Islet precursor cell (in vitro differentiated cells): ENCODE measurements around the gene PTEN.

ENCODE experiments used
- DNase-seq: peaks from one replicate; pipeline ENCODE4 v3.0.0-alpha.2; 2018

PTEN gene

GRCh38 chr10:87925570-87925969 is 62.1 kb downstream of the PTEN start:
- no peak for DNase-seq

DNA sequence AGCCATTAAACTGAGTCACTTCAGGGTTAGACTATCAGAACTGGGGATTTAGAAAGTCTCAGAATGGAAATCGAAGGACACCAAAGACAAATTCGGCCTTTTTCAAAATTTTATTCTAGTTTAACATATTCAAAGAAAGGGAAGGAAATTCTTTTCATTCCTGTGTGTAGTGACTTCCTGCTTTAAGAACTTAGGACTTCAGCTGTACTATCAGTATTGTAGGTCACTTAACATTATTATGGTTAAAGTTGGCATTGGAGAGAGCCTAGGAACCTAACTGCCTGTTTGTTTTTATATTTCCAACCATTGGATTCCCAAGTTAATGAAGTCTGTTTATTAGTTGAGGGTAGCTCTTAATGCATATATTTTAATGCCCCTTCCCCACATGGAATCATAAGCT is 63.7 kb downstream of the PTEN start:
- no peak for DNase-seq

GRCh38 chr10:87928996-87929395 is 65.6 kb downstream of the PTEN start:
- no peak for DNase-seq

DNA sequence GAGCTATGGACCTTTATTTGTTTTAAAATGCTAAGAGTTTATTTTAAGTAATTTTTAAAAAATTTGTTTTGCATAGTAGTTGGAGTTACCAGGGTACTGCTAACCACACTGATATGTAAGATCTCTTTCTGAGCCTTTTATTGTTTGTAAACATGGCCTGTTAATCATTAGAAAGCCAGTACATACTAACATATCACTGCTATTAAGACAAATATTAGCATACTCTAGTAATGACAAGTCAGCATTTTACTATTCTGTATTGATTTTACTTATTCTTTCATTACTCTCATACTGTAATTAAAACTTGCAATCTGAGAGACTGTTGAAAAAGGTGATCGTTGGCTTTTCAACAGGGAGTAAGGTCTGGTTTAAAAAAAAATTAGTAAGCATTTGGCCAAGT is 66.7 kb downstream of the PTEN start:
- DNase-seq = no peak

DNA sequence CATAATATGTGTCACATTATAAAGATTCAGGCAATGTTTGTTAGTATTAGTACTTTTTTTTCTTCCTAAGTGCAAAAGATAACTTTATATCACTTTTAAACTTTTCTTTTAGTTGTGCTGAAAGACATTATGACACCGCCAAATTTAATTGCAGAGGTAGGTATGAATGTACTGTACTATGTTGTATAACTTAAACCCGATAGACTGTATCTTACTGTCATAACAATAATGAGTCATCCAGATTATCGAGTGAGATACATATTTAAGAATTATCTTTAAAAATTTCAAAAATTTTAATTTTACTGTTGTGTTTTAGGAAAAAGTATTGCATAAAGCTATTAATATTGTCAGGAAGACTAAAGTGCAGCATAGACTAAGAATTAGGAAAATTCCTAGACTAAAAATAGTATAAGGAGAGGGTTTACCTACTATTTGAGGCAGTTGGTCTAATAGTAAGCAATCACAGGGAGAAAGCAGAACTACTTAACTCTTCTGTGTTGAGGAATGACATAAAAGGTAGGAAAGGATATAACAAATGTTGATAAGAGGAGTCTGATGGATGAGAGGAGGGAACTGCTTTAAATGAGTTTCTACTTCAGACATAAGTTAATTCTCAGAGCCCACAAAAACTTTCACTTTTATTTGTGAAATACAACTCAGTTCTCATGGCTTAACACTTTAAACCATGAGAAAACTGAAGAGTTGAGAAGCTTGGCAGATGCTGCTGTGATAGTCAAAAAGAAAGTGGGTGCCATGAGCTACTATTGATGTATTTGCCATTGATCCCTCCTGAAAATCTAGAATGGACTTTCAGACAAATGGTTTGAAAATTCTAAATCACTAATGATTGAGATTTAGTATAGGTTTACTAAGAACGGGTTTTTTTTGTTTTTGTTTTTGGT is 67.8 kb downstream of the PTEN start:
- no peak for DNase-seq

DNA sequence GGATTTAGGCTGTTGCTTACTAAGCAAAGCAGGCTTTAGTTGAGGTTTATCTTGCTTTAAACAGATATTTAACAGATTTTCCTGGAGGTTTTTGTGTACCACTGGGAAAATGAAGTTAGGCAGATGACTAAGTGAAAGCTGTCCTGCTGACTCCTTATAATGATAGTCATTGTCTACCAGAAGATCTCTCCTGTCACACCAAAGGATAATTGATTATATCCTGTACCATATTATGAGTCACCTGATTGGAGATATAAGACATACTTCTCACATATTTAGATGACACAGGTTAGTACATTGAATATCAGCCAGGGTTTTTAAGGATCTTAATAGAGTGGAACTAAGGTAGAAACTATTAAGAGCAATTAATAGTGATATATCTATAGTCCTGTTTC is 68.4 kb downstream of the PTEN start:
- no peak for DNase-seq

- DNase-seq = no peak
Measured at GRCh38 chr10:87935290-87936141, 72.1 kb downstream of the PTEN start.

GRCh38 chr10:87940210-87940609 is 76.8 kb downstream of the PTEN start:
- DNase-seq = no peak

- no peak for DNase-seq
Measured at GRCh38 chr10:87942884-87943527, 79.6 kb downstream of the PTEN start.

DNA sequence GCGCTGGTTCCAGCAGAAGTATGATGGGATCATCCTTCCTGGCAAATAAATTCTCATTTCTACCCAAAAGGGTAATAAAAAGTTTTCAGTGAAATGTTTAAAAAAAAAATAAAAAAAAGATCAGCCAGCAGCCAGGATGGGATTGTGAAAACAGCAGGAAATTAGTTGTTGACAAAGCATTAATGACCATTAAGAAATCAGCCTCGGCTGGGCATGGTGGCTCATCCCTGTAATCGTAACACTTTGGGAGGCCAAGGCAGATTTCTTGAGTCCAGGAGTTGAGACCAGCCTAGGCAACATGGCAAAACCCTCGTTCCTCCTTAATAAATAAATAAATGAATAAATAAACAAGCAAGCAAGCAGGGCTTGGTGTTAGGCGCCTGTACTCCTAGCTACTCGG is 82.6 kb downstream of the PTEN start:
- DNase-seq = no peak

DNA sequence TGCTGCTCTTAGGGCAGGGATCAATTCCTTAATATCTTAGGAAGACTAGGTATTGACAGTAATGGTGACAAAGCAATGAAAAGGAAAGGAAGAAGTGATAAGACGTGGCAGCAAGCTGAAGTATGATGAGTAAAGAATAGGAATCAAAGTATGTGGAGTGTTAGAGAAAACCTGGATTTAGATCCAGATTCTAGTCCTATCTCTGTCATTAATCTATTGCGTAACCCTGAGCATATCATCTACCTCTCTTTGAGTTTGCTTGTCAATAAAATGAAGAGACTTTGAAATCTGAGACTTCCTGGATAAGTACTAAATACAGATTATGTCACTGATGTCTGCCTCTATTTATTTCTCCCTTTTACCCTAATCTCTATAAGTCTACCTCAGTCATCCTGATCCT is 89.2 kb downstream of the PTEN start:
- no peak for DNase-seq

DNA sequence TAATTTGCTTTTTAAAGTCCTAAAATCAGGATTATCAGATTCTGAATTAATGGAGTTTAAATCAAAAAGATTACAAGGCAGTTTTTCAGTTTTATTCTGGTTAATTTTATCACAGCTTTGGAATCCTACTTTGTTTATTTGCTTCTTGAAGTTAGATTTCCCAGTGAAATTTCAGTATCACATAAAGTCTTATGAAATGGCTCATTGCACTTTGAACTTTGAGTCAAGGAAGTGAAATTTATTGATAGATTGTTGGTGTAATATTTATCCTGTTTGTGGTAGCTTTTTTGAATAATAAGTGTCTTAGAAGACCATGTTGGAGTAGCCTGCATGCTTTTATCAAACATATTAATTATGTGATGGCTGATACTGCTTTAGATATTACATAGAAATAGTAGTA is 92.6 kb downstream of the PTEN start:
- no peak for DNase-seq

DNA sequence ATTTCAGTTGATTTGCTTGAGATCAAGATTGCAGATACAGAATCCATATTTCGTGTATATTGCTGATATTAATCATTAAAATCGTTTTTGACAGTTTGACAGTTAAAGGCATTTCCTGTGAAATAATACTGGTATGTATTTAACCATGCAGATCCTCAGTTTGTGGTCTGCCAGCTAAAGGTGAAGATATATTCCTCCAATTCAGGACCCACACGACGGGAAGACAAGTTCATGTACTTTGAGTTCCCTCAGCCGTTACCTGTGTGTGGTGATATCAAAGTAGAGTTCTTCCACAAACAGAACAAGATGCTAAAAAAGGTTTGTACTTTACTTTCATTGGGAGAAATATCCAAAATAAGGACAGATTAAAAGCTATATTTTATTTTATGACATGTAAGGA is 94.3 kb downstream of the PTEN start:
- no peak for DNase-seq

GRCh38 chr10:87960230-87960629 is 96.8 kb downstream of the PTEN start:
- DNase-seq = no peak

- DNase-seq = no peak
Measured at GRCh38 chr10:87961314-87961713, 97.9 kb downstream of the PTEN start.

DNA sequence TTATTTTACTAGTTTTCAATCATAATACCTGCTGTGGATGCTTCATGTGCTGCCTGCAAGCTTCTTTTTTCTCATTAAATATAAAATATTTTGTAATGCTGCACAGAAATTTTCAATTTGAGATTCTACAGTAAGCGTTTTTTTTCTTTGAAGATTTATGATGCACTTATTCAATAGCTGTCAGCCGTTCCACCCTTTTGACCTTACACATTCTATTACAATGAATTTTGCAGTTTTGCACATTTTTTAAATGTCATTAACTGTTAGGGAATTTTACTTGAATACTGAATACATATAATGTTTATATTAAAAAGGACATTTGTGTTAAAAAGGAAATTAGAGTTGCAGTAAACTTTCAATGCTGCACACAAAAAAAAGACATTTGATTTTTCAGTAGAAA is 103.0 kb downstream of the PTEN start:
- DNase-seq = no peak

GRCh38 chr10:87973635-87974034 is 110.2 kb downstream of the PTEN start:
- no peak for DNase-seq

- no peak for DNase-seq
Measured at GRCh38 chr10:87974130-87974529, 110.7 kb downstream of the PTEN start.

DNA sequence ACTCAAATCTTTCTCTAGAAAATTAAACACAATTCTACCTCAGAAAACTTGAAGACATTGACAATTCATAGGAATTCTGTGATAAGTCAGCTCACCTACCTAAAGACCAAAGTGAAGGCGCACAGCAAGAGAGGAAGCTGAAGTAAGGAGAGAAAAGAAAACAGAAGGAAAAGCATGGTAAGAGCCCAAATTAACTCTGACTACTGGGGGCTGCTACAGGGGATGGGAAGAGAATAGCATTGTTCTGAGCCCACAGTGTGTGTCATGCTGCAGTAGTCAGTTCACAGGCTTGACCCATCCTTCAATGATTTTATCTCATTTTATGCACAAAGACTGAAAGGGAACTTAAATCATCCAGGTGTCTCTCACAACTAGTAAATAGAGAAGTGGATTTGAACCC is 111.3 kb downstream of the PTEN start:
- no peak for DNase-seq

- DNase-seq = no peak
Measured at GRCh38 chr10:87976101-87976743, 112.8 kb downstream of the PTEN start.

DNA sequence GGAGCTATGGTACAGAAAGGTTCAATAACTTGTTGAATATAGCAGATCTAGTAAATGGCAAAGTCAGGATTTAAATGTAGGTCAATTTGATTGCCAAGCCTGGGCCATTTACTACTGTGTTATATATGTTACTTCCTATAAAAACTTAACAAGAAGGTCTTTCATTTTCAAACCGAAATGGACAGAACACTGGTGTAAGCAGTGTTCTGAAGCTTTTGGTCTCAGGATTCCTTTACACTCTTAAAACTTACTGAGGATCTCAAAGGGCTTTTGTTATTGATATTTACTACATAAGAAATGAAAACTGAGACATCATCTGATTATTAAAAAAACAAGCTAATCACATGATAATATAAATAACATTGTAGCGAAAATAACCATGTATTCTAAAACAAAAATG is 114.7 kb downstream of the PTEN start:
- no peak for DNase-seq

- no peak for DNase-seq
Measured at GRCh38 chr10:87979847-87980246, 116.4 kb downstream of the PTEN start.

DNA sequence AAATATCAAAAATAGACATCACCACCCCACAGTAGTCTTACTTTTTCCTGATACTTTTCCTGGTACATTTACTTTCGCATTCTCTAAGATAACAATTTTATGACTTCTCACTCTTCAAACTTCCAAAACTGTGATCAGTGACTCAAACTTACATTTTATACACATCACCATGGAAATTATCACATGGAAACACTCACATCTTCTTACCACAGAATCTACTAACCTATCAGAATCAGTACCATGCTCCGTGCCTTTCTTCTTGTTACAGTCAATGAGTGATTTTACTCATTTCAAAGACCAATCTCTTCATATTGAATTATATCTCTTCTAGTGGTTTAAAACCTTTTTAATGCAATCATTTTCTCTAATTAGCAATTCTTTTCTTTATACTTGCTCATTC is 120.3 kb downstream of the PTEN start:
- DNase-seq = no peak
